IPS DF 6.9 (cell line): ENCODE results near the gene ESAM.

Experiments
- DNase-seq: peaks from one replicate; pipeline ENCODE4 v3.0.0-alpha.2; 2013; ENCODE audit warnings: low read depth, low spot score
- H3K27ac ChIP-seq: one replicate; pipeline ENCODE4 v1.5.1; 2013; ENCODE audit warnings: low read length, control low read depth
- H3K27me3 ChIP-seq: 2 replicates; pipeline ENCODE4 v1.6.1; 2013; ENCODE audit warnings: mild to moderate bottlenecking, low read length; ENCODE audit not compliant: control insufficient read depth, insufficient read depth
- H3K36me3 ChIP-seq: 2 replicates; pipeline ENCODE4 v1.6.1; 2013; ENCODE audit warnings: low read length; ENCODE audit not compliant: control insufficient read depth, insufficient read depth
- H3K4me1 ChIP-seq: 2 replicates; pipeline ENCODE4 v1.6.1; 2013; ENCODE audit warnings: low read length; ENCODE audit not compliant: control insufficient read depth, insufficient read depth
- H3K4me3 ChIP-seq: 2 replicates; pipeline ENCODE4 v1.5.1; 2013; ENCODE audit warnings: mild to moderate bottlenecking, low read length
- H3K9me3 ChIP-seq: 2 replicates; pipeline ENCODE4 v1.6.1; 2013; ENCODE audit warnings: low read length, inconsistent platforms; ENCODE audit not compliant: control insufficient read depth, insufficient read depth
- WGBS: extraction: QIAGEN DNeasy Blood & Tissue Kit; methylation state at CpG from one replicate; pipeline ENCODE4 v1.1.7; 2013; ENCODE audit warnings: mixed read lengths, missing lambda C conversion rate; ENCODE audit not compliant: insufficient read length, insufficient coverage; 5-methylcytosine and 5-hydroxymethylcytosine counted together

ESAM gene

DNA sequence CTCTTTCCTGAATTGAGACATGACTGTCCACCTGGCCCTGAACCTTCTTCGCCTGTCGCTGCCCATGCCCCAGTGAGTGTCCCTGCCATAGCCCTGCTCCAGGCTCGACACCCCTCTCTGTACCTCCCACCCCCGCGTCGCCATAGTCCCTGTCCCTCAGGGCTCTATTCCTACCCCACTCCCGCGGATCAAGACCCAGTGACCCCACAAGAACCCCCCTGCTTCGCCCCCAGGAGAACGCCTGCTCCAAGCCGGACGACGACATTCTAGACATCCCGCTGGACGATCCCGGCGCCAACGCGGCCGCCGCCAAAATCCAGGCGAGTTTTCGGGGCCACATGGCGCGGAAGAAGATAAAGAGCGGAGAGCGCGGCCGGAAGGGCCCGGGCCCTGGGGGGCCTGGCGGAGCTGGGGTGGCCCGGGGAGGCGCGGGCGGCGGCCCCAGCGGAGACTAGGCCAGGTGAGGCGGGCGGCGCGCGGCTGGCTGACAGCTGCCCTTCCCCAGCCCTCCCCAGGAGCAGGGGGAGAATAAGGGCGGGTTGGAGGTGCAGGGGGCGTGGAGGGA lies 16.7 kb downstream of the ESAM start:
- Histone ChIP-seq H3K27ac (no peak overlapping the region), H3K27me3 (peaks cover 93% of the 10 kb centered on the region), H3K36me3 (no peaks in the 10 kb centered on the region), H3K4me1 (peaks cover 8% of the 10 kb centered on the region), H3K9me3 (no peaks in the 10 kb centered on the region), H3K4me3 (peak overlapping the region; percentile 1; the same call in 1 of the 2 replicates)
- no CpG with 5 or more reads among the region's 44 CpGs for WGBS
- DNase-seq, result no peak

GRCh38 chr11:124743050-124743449 lies 19.0 kb downstream of the ESAM start:
- no CpG with 5 or more reads among the region's 6 CpGs for WGBS
- Histone ChIP-seq H3K36me3 (no peaks in the 10 kb centered on the region), H3K27me3 (peaks cover 88% of the 10 kb centered on the region), H3K4me1 (peaks cover 8% of the 10 kb centered on the region), H3K4me3 (no peak overlapping the region), H3K27ac (no peak overlapping the region), H3K9me3 (no peaks in the 10 kb centered on the region)
- no peak for DNase-seq

GRCh38 chr11:124742555-124742954 lies 19.5 kb downstream of the ESAM start:
- H3K27me3 ChIP-seq, result peaks cover 88% of the 10 kb centered on the region
- H3K4me3 ChIP-seq, result no peak overlapping the region
- WGBS, result no CpG with 5 or more reads among the region's 2 CpGs
- H3K9me3 ChIP-seq, result no peaks in the 10 kb centered on the region
- no peak overlapping the region for H3K27ac ChIP-seq
- no peak for DNase-seq
- H3K36me3 ChIP-seq, result no peaks in the 10 kb centered on the region
- peaks cover 6% of the 10 kb centered on the region for H3K4me1 ChIP-seq

DNA sequence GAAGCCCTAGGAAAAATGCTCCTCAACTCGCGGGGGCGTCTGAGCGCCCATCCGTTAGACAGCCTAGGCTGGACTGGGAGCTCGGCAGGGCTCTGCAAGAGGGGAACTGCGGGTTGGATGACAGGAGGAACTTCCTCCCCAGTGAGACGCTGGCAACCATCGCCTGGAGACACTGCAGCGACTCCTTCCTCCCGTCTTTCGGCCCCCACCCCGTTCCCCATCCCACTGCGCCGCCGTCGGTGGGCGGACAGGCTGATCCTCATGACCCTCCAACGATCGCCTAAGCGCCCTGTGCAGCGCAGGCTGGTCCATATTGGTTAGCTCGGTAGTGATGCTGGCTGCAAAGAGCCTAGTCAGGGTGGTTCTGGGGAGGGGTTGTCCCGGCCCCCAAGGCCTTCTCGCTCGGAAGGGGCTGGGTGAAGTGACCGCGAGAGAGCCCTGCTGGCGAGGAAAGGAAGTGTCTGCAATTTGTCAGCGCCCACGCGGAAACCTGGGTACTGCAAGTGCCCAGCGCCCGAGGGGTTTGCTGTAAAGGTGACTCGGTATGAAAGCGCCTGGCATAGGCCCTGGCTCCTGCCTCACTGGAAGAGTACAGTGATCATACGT lies 21.7 kb downstream of the ESAM start:
- H3K4me1 ChIP-seq, result peaks cover 3% of the 10 kb centered on the region; the same call in 1 of the 2 replicates
- no CpG with 5 or more reads among the region's 37 CpGs for WGBS
- peak overlapping the region; percentile 21; the same call in 1 of the 2 replicates for H3K4me3 ChIP-seq
- DNase-seq, result no peak
- peaks cover 82% of the 10 kb centered on the region for H3K27me3 ChIP-seq
- H3K27ac ChIP-seq, result no peak overlapping the region
- no peaks in the 10 kb centered on the region for H3K9me3 ChIP-seq
- no peaks in the 10 kb centered on the region for H3K36me3 ChIP-seq

DNA sequence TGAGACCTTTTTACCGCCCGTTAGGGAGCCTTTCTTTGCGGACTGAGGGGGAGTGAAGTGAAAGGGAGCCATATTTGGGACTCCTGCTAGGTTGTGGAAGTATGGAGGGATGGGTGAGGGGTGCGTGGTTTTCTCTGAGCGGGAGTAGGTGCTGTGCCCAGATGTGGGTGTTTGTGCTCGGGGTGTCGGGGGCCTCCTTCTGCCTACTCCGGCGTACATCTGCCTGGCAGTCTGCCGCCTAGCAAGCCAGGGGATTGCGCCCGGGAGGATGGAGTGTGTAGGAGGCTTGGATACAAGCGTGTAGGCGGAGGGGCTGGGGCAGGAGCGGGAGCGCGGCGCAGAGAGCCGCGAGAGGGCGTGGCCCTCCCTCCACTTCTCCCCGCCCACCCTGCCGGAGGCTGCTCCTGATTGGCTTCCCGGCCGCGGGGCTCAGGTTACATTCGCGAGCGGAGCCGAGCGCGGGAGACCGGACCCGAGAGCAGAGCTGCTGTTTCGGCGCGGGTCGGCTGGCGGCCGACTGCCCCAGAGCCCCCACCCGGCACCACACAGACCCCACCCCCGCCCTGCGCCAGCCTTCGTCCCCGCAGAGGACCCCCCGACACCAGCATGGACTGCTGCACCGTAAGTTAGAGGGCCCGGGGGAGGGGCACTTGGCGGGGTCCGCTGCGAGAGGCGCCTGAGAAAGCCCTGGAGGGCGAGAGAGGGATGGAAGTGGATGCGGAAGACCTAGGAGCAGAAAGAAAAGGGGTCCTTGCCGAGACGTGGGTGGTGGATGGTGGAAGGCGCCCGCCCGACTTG lies 22.4 kb downstream of the ESAM start, which contains the start of gene NRGN:
TSS of gene NRGN (plus strand) at position 464 of the 798 bp plus-strand sequence. CDS start at position 607, 143 bp downstream.
- Histone ChIP-seq H3K4me1 (no peaks in the 10 kb centered on the region), H3K9me3 (no peaks in the 10 kb centered on the region), H3K36me3 (no peaks in the 10 kb centered on the region), H3K4me3 (peak within 1 kb of the TSS; percentile 49; the same call in 1 of the 2 replicates), H3K27me3 (peaks cover 76% of the 10 kb centered on the region), H3K27ac (no peak within 1 kb of the TSS)
- DNase-seq, result peak; percentile 74
- no CpG with 5 or more reads among the region's 59 CpGs for WGBS

- H3K9me3 ChIP-seq, result no peaks in the 10 kb centered on the region
- no peak overlapping the region for H3K27ac ChIP-seq
- no peaks in the 10 kb centered on the region for H3K4me1 ChIP-seq
- H3K4me3 ChIP-seq, result peak overlapping the region; percentile 49; the same call in 1 of the 2 replicates
- WGBS, result no CpG with 5 or more reads among the region's 21 CpGs
- no peaks in the 10 kb centered on the region for H3K36me3 ChIP-seq
- DNase-seq, result no peak
- H3K27me3 ChIP-seq, result peaks cover 68% of the 10 kb centered on the region
Measured at GRCh38 chr11:124738713-124739478, 23.2 kb downstream of the ESAM start.

- WGBS, result no CpG with 5 or more reads among the region's 7 CpGs
- H3K27me3 ChIP-seq, result peaks cover 57% of the 10 kb centered on the region
- H3K9me3 ChIP-seq, result no peaks in the 10 kb centered on the region
- no peaks in the 10 kb centered on the region for H3K4me1 ChIP-seq
- no peak overlapping the region for H3K27ac ChIP-seq
- no peak overlapping the region for H3K4me3 ChIP-seq
- no peaks in the 10 kb centered on the region for H3K36me3 ChIP-seq
- DNase-seq, result no peak
Measured at GRCh38 chr11:124737638-124738305, 24.3 kb downstream of the ESAM start.

DNA sequence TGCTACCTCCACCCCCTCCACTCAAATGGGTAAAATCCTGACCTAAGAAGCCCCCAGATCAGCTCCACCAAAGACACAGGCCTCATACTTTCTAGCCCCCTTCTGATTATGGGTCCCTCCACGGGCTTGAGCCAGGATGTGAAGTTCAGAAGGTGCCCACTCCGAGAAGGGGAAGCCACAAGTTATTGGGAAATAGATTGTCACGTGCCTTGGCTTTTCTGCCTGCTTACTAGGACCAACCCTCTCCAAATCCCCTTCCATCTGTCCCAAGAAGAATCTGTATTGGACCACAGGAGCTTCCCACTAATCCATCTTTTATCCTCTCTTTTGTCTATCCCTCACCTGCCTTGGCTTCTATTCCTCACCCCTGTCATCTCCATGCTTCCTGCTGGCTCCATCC lies 25.4 kb downstream of the ESAM start:
- WGBS, result no CpG with 5 or more reads among the region's 3 CpGs

DNA sequence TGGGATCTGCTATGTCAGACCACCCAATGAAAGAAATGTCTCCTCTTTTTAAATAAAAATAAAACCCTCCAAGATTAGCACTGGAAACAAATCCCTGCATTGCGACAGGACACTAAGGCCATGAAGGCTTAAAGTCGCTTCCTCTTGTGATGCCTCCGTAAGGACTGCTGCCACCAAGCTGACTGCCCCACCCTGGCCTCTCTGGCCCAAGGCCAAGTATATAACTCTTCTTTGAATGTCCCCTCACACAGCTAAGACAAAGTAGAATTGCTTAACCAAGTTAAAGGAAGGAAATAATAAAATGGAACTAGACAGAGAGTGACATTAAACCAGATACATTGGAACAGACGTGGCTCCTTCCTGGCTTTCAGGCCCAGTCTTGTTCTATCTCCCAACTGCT lies 29.9 kb downstream of the ESAM start:
- no CpG with 5 or more reads among the region's 4 CpGs for WGBS
- no peak for DNase-seq
- no peaks in the 10 kb centered on the region for H3K9me3 ChIP-seq
- H3K36me3 ChIP-seq, result no peaks in the 10 kb centered on the region
- H3K27me3 ChIP-seq, result peaks cover 8% of the 10 kb centered on the region; the same call in 1 of the 2 replicates
- no peak overlapping the region for H3K27ac ChIP-seq
- H3K4me3 ChIP-seq, result no peak overlapping the region
- no peaks in the 10 kb centered on the region for H3K4me1 ChIP-seq

More for the DNA sequence above, 25.4 kb downstream of the ESAM start:
- no peak for DNase-seq
- Histone ChIP-seq H3K4me1 (no peaks in the 10 kb centered on the region), H3K36me3 (no peaks in the 10 kb centered on the region), H3K4me3 (no peak overlapping the region), H3K9me3 (no peaks in the 10 kb centered on the region), H3K27ac (no peak overlapping the region), H3K27me3 (peaks cover 47% of the 10 kb centered on the region)
